ENCODE measurements around the gene ABI1.

Gene ABI1

GRCh38 chr10:26860102-26860442 lies 686 bp downstream of the ABI1 start (continued):
- TF ChIP-seq ZNF626 (tag by site-specific recombination; IDR thresholded peaks at IDR 0.05) (no peak), ZNF792 (tag by site-specific recombination; IDR thresholded peaks at IDR 0.05) (no peak), SCRT1 (tag by site-specific recombination; IDR thresholded peaks at IDR 0.05; ENCODE audit: borderline replicate concordance) (no peak), ZBTB7A (tag by site-specific recombination; IDR thresholded peaks at IDR 0.05; ENCODE audit: low read depth) (no peak), ZNF391 (tag by site-specific recombination; IDR thresholded peaks at IDR 0.05; ENCODE audit: borderline replicate concordance, low read depth) (peak; percentile 63; the same call in 1 of the 2 replicates), ZNF404 (tag by site-specific recombination; IDR thresholded peaks at IDR 0.05) (no peak), OVOL3 (tag by site-specific recombination; IDR thresholded peaks at IDR 0.05) (no peak), ZNF121 (tag by site-specific recombination; IDR thresholded peaks at IDR 0.05) (no peak), ZNF548 (tag by site-specific recombination; IDR thresholded peaks at IDR 0.05) (no peak), REPIN1 (tag by site-specific recombination; IDR thresholded peaks at IDR 0.05; ENCODE audit: low read depth) (no peak), ZNF555 (tag by site-specific recombination; conservative IDR thresholded peaks at IDR 0.05) (no peak), SETDB1 (IDR thresholded peaks at IDR 0.05; ENCODE audit: insufficient read length, low read length) (no peak), ZEB2 (tag by site-specific recombination; IDR thresholded peaks at IDR 0.05) (no peak), ZNF248 (tag by site-specific recombination; IDR thresholded peaks at IDR 0.05) (no peak), ZNF341 (tag by site-specific recombination; IDR thresholded peaks at IDR 0.05; ENCODE audit: low read depth) (no peak), ZBTB21 (tag by site-specific recombination; IDR thresholded peaks at IDR 0.05) (no peak), ZNF221 (tag by site-specific recombination; IDR thresholded peaks at IDR 0.05; ENCODE audit: borderline replicate concordance) (no peak), ZNF677 (tag by site-specific recombination; IDR thresholded peaks at IDR 0.05) (no peak), ZIC2 (tag by site-specific recombination; IDR thresholded peaks at IDR 0.05) (peak; percentile 56), ZSCAN5A (tag by site-specific recombination; IDR thresholded peaks at IDR 0.05) (no peak)
- TF ChIP-seq, protein P1, sequence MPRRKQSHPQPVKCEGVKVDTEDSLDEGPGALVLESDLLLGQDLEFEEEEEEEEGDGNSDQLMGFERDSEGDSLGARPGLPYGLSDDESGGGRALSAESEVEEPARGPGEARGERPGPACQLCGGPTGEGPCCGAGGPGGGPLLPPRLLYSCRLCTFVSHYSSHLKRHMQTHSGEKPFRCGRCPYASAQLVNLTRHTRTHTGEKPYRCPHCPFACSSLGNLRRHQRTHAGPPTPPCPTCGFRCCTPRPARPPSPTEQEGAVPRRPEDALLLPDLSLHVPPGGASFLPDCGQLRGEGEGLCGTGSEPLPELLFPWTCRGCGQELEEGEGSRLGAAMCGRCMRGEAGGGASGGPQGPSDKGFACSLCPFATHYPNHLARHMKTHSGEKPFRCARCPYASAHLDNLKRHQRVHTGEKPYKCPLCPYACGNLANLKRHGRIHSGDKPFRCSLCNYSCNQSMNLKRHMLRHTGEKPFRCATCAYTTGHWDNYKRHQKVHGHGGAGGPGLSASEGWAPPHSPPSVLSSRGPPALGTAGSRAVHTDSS (tag by site-specific recombination; IDR thresholded peaks at IDR 0.05), result no peak
- TF ChIP-seq, protein P2, sequence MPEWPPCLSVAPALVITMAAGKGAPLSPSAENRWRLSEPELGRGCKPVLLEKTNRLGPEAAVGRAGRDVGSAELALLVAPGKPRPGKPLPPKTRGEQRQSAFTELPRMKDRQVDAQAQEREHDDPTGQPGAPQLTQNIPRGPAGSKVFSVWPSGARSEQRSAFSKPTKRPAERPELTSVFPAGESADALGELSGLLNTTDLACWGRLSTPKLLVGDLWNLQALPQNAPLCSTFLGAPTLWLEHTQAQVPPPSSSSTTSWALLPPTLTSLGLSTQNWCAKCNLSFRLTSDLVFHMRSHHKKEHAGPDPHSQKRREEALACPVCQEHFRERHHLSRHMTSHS (tag by site-specific recombination; IDR thresholded peaks at IDR 0.05), result no peak

- no peaks in the 10 kb centered on the region for H3K9me3 ChIP-seq (ENCODE audit: control insufficient read depth, insufficient read depth, low read depth, low read length)
- ChIA-PET CTCF (interaction anchor here (0.6 to 1.2 kb wide), 2 partner anchors 23 to 24 kb away, joined by 3 to 5 read pairs; no protein-coding TSS in a partner anchor), POLR2A (no interaction called here)
- H3K27ac ChIP-seq (ENCODE audit: extremely low read depth, low read depth, low read length), result peak overlapping the region; percentile 92
- H3K4me3 ChIP-seq (ENCODE audit: low read depth, low read length), result peak overlapping the region; percentile 92
- H3K4me1 ChIP-seq (ENCODE audit: control insufficient read depth, insufficient read depth, low read length), result peaks cover 10% of the 10 kb centered on the region
- no peaks in the 10 kb centered on the region for H3K36me3 ChIP-seq (ENCODE audit: control insufficient read depth in 2 of 2, insufficient read depth in 1 of 2, low read length in 2 of 2)
- peak; percentile 74; the same call in 1 of the 2 replicates for TF ChIP-seq ZNF366 (tag by site-specific recombination; conservative IDR thresholded peaks at IDR 0.05)
- peak; percentile 69; the same call in 1 of the 2 replicates for TF ChIP-seq ZNF362 (tag by site-specific recombination; IDR thresholded peaks at IDR 0.05)
- TF ChIP-seq SP7 (tag by site-specific recombination; IDR thresholded peaks at IDR 0.05), result peak; percentile 74; the same call in 1 of the 2 replicates
- TF ChIP-seq ZNF354C (tag by site-specific recombination; IDR thresholded peaks at IDR 0.05; ENCODE audit: borderline replicate concordance, low read depth), result no peak
- TF ChIP-seq PRDM6 (tag by site-specific recombination; IDR thresholded peaks at IDR 0.05), result peak; percentile 80
- no peak for TF ChIP-seq ZFP69B (tag by site-specific recombination; IDR thresholded peaks at IDR 0.05)
- no peak for TF ChIP-seq ZNF843 (tag by site-specific recombination; IDR thresholded peaks at IDR 0.05)
- 0 out of 2 replicates have a peak, but pooled peaks have one; percentile 23 for TF ChIP-seq ZNF24 (tag by site-specific recombination; IDR thresholded peaks at IDR 0.05)
Observed at GRCh38 chr10:26859241-26860101, 1.3 kb downstream of the ABI1 start.

Measured in HEK293 (cell line).